Loucy (cell line): ENCODE measurements around the gene MAP4K3.

Experiments used
- H2AFZ ChIP-seq: fragments of 200-600 bp; sonication (generic); 2 replicates; pipeline ENCODE4 v1.6.0; 2016; ENCODE audit warnings: antibody characterized with exemption, mild to moderate bottlenecking, low read length, moderate library complexity
- H3F3A ChIP-seq: fragments of 200-600 bp; 2 replicates; pipeline ENCODE4 v1.6.0; 2016; ENCODE audit warnings: antibody characterized with exemption, low read depth, mild to moderate bottlenecking
- H3K27me3 ChIP-seq: fragments of 200-600 bp; sonication (generic); 2 replicates; pipeline ENCODE4 v1.6.1; 2014; ENCODE audit warnings: low read length, mild to moderate bottlenecking; ENCODE audit not compliant: insufficient read depth, poor library complexity, severe bottlenecking
- H3K36me3 ChIP-seq: fragments of 200-600 bp; sonication (generic); 2 replicates; pipeline ENCODE4 v1.6.1; 2016; ENCODE audit warnings: low read length; ENCODE audit not compliant: insufficient read depth
- H3K4me1 ChIP-seq: fragments of 200-600 bp; sonication (generic); 2 replicates; pipeline ENCODE4 v1.5.1; 2014; ENCODE audit warnings: low read length, mild to moderate bottlenecking; ENCODE audit not compliant: insufficient read depth, poor library complexity, severe bottlenecking
- H3K4me2 ChIP-seq: fragments of 200-600 bp; sonication (generic); 2 replicates; pipeline ENCODE4 v1.6.0; 2014; ENCODE audit warnings: antibody characterized with exemption, low read length, low read depth, mild to moderate bottlenecking; ENCODE audit not compliant: poor library complexity, severe bottlenecking
- H3K4me3 ChIP-seq: fragments of 200-600 bp; sonication (generic); 2 replicates; pipeline ENCODE4 v1.5.1; 2014; ENCODE audit warnings: low read length, mild to moderate bottlenecking, mixed read lengths; ENCODE audit not compliant: poor library complexity, severe bottlenecking
- H3K79me2 ChIP-seq: fragments of 200-600 bp; sonication (generic); 2 replicates; pipeline ENCODE4 v1.6.1; 2014; ENCODE audit warnings: low read length; ENCODE audit not compliant: insufficient read depth
- H3K9ac ChIP-seq: fragments of 200-600 bp; sonication (generic); 2 replicates; pipeline ENCODE4 v1.6.0; 2014; ENCODE audit warnings: mild to moderate bottlenecking, low read depth, low read length, moderate library complexity; ENCODE audit not compliant: poor library complexity, severe bottlenecking
- H3K9me2 ChIP-seq: fragments of 200-600 bp; sonication (generic); replicated peaks from 2 replicates; pipeline ENCODE4 v1.6.1; 2016; ENCODE audit warnings: low read depth, low read length, mixed read lengths
- H3K9me3 ChIP-seq: fragments of 200-600 bp; sonication (generic); 2 replicates; pipeline ENCODE4 v1.6.1; 2014; ENCODE audit warnings: mild to moderate bottlenecking, antibody characterized with exemption, low read length, low read depth; ENCODE audit not compliant: insufficient read depth
- H4K20me1 ChIP-seq: fragments of 200-600 bp; sonication (generic); 2 replicates; pipeline ENCODE4 v1.6.0; 2014; ENCODE audit warnings: antibody characterized with exemption, low read length, mild to moderate bottlenecking; ENCODE audit not compliant: insufficient read depth, poor library complexity, severe bottlenecking
- EZH2phosphoT487 ChIP-seq: fragments of 200-600 bp; IDR thresholded peaks from 2 replicates; pipeline ENCODE4 v1.6.1; 2018; ENCODE audit warnings: antibody characterized with exemption, mild to moderate bottlenecking, moderate library complexity, borderline replicate concordance
- TF ChIP-seq, protein P1 (sequence below): fragments of 200-600 bp; sonication (generic); conservative IDR thresholded peaks from 2 replicates; pipeline ENCODE4 v1.5.1; 2014; ENCODE audit warnings: mild to moderate bottlenecking, antibody characterized with exemption, low read length

MAP4K3 gene

DNA sequence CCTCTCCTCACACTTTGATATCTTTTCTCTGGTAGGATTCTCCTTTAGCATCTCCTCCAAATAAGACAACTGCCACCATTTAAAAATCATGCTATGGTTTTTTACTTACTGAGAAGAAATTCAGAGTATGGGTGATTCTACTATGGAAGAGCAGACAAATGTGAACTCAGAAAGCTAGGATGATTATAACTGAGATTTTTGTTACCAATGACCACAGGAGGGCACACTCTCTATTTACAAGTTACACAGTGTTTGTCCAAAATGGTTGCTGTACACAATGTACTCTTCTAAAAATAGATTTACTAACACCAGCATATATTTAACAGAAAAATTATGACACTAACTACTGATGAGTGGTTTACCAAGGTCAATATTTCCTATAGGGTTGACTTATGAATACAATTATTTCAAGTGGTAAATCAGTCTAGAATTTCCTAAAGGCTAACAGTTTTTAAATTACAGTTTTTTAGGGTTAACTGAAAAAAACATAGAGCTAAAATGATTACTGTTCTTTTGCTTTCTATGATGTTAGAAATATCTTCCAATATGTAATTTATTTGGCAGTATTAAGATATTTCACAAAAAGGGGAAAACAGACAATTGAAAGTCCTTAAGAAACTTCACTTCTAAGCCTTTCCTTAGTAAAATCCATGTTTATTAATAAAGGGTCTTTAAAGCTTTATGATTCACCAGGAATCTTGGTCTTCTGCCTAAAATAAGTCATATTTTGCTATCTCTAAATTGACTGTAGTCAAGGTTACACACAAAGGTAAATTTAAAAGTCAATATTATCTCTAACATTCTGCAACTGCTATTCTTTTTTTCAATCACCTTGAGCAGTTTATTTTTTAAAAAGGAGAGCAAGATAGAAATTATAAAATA, 57.2 kb downstream of the MAP4K3 start:
- Histone ChIP-seq H2AFZ (no peak overlapping the region), H3F3A (no peaks in the 10 kb centered on the region), H3K9me3 (no peaks in the 10 kb centered on the region), H3K9me2 (no peaks in the 10 kb centered on the region), H3K27me3 (no peaks in the 10 kb centered on the region), H3K9ac (no peak overlapping the region), H3K79me2 (no peaks in the 10 kb centered on the region; the same call in 1 of the 2 replicates), H3K36me3 (peaks cover 10% of the 10 kb centered on the region; the same call in 1 of the 2 replicates), H3K4me1 (no peaks in the 10 kb centered on the region), H4K20me1 (peaks cover 3% of the 10 kb centered on the region), H3K4me2 (no peak overlapping the region), H3K4me3 (no peak overlapping the region)
- TF ChIP-seq, protein P1, sequence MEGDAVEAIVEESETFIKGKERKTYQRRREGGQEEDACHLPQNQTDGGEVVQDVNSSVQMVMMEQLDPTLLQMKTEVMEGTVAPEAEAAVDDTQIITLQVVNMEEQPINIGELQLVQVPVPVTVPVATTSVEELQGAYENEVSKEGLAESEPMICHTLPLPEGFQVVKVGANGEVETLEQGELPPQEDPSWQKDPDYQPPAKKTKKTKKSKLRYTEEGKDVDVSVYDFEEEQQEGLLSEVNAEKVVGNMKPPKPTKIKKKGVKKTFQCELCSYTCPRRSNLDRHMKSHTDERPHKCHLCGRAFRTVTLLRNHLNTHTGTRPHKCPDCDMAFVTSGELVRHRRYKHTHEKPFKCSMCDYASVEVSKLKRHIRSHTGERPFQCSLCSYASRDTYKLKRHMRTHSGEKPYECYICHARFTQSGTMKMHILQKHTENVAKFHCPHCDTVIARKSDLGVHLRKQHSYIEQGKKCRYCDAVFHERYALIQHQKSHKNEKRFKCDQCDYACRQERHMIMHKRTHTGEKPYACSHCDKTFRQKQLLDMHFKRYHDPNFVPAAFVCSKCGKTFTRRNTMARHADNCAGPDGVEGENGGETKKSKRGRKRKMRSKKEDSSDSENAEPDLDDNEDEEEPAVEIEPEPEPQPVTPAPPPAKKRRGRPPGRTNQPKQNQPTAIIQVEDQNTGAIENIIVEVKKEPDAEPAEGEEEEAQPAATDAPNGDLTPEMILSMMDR: peak; percentile 77
- no peak for TF ChIP-seq EZH2phosphoT487

DNA sequence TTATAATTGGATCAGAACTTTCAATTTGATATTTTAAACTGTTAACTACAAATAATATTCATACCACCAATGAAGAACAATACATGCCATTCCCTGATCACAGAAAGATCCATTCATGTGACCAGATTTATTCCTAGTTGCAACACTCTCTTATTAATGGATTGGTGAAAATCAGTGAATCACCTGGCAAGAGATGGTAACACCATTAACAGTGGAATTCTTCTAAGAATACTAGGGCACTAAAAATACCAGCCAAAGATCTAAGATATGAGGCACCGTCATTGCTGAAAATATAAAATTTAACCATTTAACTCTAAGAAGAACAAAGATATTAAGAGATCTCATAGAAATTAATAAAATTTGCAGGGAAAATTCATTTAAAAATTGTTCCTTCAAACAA, 58.1 kb downstream of the MAP4K3 start:
- H3K4me1 ChIP-seq: no peaks in the 10 kb centered on the region
- H3K4me3 ChIP-seq: no peak overlapping the region
- no peak overlapping the region for H2AFZ ChIP-seq

DNA sequence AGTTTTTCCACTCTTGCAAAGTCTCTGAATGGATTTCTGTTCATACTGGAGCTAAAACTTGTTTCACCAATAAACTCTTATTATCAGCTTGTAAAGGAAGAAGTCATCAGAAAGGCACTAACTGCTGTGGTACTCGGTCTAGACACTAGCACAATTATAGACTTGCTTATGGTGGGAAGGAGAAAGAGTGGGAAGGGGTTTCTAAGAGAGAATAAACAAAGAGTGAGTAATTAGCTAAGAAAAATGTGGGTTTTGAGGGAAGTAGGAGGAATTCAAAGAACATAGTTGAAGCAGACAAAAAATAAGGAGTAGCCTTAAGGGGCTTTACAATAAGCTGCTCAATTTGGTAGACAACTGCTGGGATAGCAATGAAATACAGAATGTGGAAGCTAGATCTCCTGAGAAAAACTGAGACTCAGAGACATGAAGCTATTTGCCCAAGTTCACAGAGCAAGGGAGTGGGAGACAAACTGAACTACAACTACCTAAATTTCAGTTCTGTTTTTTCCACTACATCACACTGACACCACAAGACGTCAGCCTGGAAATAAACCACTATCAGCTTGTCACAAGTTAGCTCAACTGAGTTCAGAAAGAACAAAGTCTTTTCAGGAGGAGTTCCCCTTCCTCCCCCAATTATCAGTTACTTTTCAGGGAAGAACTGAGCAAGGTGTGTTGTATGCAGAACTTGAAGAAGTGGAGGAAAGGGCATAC, 59.7 kb downstream of the MAP4K3 start:
- Histone ChIP-seq H3K27me3 (no peaks in the 10 kb centered on the region), H3K36me3 (peaks cover 23% of the 10 kb centered on the region; the same call in 1 of the 2 replicates), H3K9ac (no peak overlapping the region), H3K79me2 (no peaks in the 10 kb centered on the region; the same call in 1 of the 2 replicates), H3K9me2 (no peaks in the 10 kb centered on the region), H3K9me3 (no peaks in the 10 kb centered on the region; the same call in 1 of the 2 replicates), H3K4me2 (no peak overlapping the region), H4K20me1 (peaks cover 3% of the 10 kb centered on the region), H3K4me3 (no peak overlapping the region), H3F3A (no peaks in the 10 kb centered on the region), H2AFZ (no peak overlapping the region), H3K4me1 (no peaks in the 10 kb centered on the region)
- TF ChIP-seq, protein P1: no peak
- TF ChIP-seq EZH2phosphoT487: no peak

More for the DNA sequence above, 58.1 kb downstream of the MAP4K3 start:
- Histone ChIP-seq H3K9me3 (no peaks in the 10 kb centered on the region), H3K9me2 (no peaks in the 10 kb centered on the region), H3K4me2 (no peak overlapping the region), H3K9ac (no peak overlapping the region), H4K20me1 (peaks cover 3% of the 10 kb centered on the region), H3K27me3 (no peaks in the 10 kb centered on the region), H3K79me2 (no peaks in the 10 kb centered on the region; the same call in 1 of the 2 replicates), H3F3A (no peaks in the 10 kb centered on the region), H3K36me3 (peaks cover 10% of the 10 kb centered on the region; the same call in 1 of the 2 replicates)
- TF ChIP-seq, protein P1: no peak
- TF ChIP-seq EZH2phosphoT487: no peak
